CD14-positive monocyte (primary cell): ENCODE results near the gene SPACA5B. TPM values are rescaled to one million over a fixed set of nuclear protein-coding genes. Genes with fewer than 3 reads are reported as not detected.
"Not testable (repeated sequence)": the region's sequence is repeated elsewhere in the genome, so short reads cannot be mapped to it uniquely, and the experiment has no call there.

Experiments used
- DNase-seq, 3 donors: peaks; one replicate each; pipeline ENCODE4 v3.0.0-alpha.2; 2011 to 2022
- H2AFZ ChIP-seq: 2 replicates; pipeline ENCODE4 v1.6.0; 2012; ENCODE audit warnings: mild to moderate bottlenecking, low read depth, low read length, inconsistent platforms; ENCODE audit not compliant: insufficient read depth, poor library complexity, severe bottlenecking
- H3K27ac ChIP-seq, 2 donors: 1 replicate in 1 of 2; 2 replicates in 1 of 2; pipeline ENCODE4 v1.5.1; 2012 to 2013; ENCODE audit warnings: low read length in 2 of 2, control low read depth in 1 of 2, inconsistent platforms in 1 of 2, low read depth in 1 of 2, mild to moderate bottlenecking in 1 of 2
- H3K27me3 ChIP-seq, 2 donors: one replicate each; pipeline versions ENCODE4 v1.6.0 to v1.6.1; 2011 to 2013; ENCODE audit warnings: low read length in 2 of 2; ENCODE audit not compliant: control insufficient read depth in 2 of 2, insufficient read depth in 2 of 2
- H3K36me3 ChIP-seq, 2 donors: replicated peaks in 1 of 2; 1 replicate in 1 of 2; 2 replicates in 1 of 2; pipeline versions ENCODE4 v1.5.1 to v1.6.1; 2012 to 2013; ENCODE audit warnings: low read length in 2 of 2, control low read depth in 1 of 2, inconsistent platforms in 1 of 2, mild to moderate bottlenecking in 1 of 2; ENCODE audit not compliant: insufficient read depth in 2 of 2, control insufficient read depth in 1 of 2
- H3K4me1 ChIP-seq, 2 donors: 1 replicate in 1 of 2; 2 replicates in 1 of 2; pipeline versions ENCODE4 v1.5.1 to v1.6.1; 2012 to 2013; ENCODE audit warnings: low read length in 2 of 2, control low read depth in 1 of 2, inconsistent platforms in 1 of 2, mild to moderate bottlenecking in 1 of 2, moderate library complexity in 1 of 2; ENCODE audit not compliant: insufficient read depth in 2 of 2, control insufficient read depth in 1 of 2
- H3K4me2 ChIP-seq: replicated peaks from 2 replicates; pipeline ENCODE3; 2012; ENCODE audit warnings: low read length, moderate library complexity, mild to moderate bottlenecking; ENCODE audit not compliant: poor library complexity, severe bottlenecking; ENCODE audit errors: extremely low read depth
- H3K4me3 ChIP-seq, 3 experiments: fragments of 200-600 bp in 1 of 3; sonication (generic) in 1 of 3; replicated peaks in 1 of 3; 1 replicate in 2 of 3; 2 replicates in 1 of 3; pipeline ENCODE4 v1.5.1; 2011 to 2013; ENCODE audit warnings: low read length in 3 of 3, mild to moderate bottlenecking in 3 of 3, control low read depth in 2 of 3, low read depth in 2 of 3, inconsistent platforms in 1 of 3, moderate library complexity in 1 of 3
- H3K79me2 ChIP-seq: 2 replicates; pipeline ENCODE4 v1.6.0; 2012; ENCODE audit warnings: mild to moderate bottlenecking, control low read depth, inconsistent platforms, low read length, moderate library complexity; ENCODE audit not compliant: insufficient read depth
- H3K9ac ChIP-seq: 2 replicates; pipeline ENCODE4 v1.6.0; 2017; ENCODE audit warnings: low read length, mild to moderate bottlenecking; ENCODE audit not compliant: insufficient read depth, poor library complexity, severe bottlenecking
- H3K9me3 ChIP-seq, 2 donors: replicated peaks in 1 of 2; 1 replicate in 1 of 2; 2 replicates in 1 of 2; pipeline versions ENCODE4 v1.5.1 to v1.6.1; 2012 to 2013; ENCODE audit warnings: low read length in 2 of 2, control low read depth in 1 of 2; ENCODE audit not compliant: control insufficient read depth in 1 of 2, insufficient read depth in 1 of 2
- H4K20me1 ChIP-seq: 2 replicates; pipeline ENCODE4 v1.6.0; 2012; ENCODE audit warnings: mild to moderate bottlenecking, low read length, control low read depth, moderate library complexity; ENCODE audit not compliant: insufficient read depth
- H3K27ac Mint-ChIP-seq, 7 donors: one replicate each; pipeline ENCODE4 v1.8.0; 2020; ENCODE audit warnings: mild to moderate bottlenecking in 7 of 7, mixed read lengths in 7 of 7, moderate library complexity in 6 of 7, inconsistent platforms in 2 of 7
- H3K27me3 Mint-ChIP-seq, 3 donors: one replicate each; pipeline ENCODE4 v1.8.0; 2021 to 2022; ENCODE audit warnings: low read depth in 3 of 3, mild to moderate bottlenecking in 3 of 3, mixed read lengths in 3 of 3, moderate library complexity in 3 of 3, inconsistent platforms in 1 of 3
- H3K36me3 Mint-ChIP-seq, 2 donors: one replicate each; pipeline ENCODE4 v1.8.0; 2020; ENCODE audit warnings: mixed read lengths in 2 of 2, inconsistent platforms in 1 of 2, mild to moderate bottlenecking in 1 of 2
- H3K4me1 Mint-ChIP-seq: one replicate; pipeline ENCODE4 v1.8.0; 2020; ENCODE audit warnings: mild to moderate bottlenecking, mixed read lengths
- H3K4me3 Mint-ChIP-seq, 2 donors: one replicate each; pipeline ENCODE4 v1.8.0; 2020; ENCODE audit warnings: mild to moderate bottlenecking in 2 of 2, mixed read lengths in 2 of 2, moderate library complexity in 1 of 2
- H3K9me3 Mint-ChIP-seq, 7 donors: one replicate each; pipeline ENCODE4 v1.8.0; 2020 to 2022; ENCODE audit warnings: mixed read lengths in 7 of 7, mild to moderate bottlenecking in 6 of 7, moderate library complexity in 6 of 7, inconsistent platforms in 2 of 7
- WGBS: methylation state at CpG from one replicate; pipeline ENCODE4 v1.1.5; 2013; ENCODE audit warnings: missing lambda C conversion rate; ENCODE audit not compliant: insufficient coverage; 5-methylcytosine and 5-hydroxymethylcytosine counted together
- intact Hi-C, 2 donors: fragments of 100-400 bp; cut with micrococcal nuclease; formaldehyde crosslinking; loops; one replicate each; pipeline versions ENCODE4 v1.15.0 to v1.15.1; 2023
- polyA plus RNA-seq, 3 donors: library from polyadenylated mRNA; depleted of rRNA in 1 of 3; unstranded in 2 of 3; stranded (reverse) in 1 of 3; fragments of 300-500 nt in 2 of 3; fragments of >200 nt in 1 of 3; fragmentation: Illumina TruSeq in 2 of 3; gene quantifications; 1 replicate in 2 of 3; 2 replicates in 1 of 3; pipeline ENCODE4 v1.2.3, GENCODE V29; 2012 to 2021
- TF ChIP-seq, protein P1 (sequence below): fragments of 200-600 bp; IDR thresholded peaks from one replicate; pipeline ENCODE4 v1.8.0; 2022; ENCODE audit warnings: antibody characterized with exemption, mild to moderate bottlenecking

The SPACA5B gene
- polyA plus RNA-seq, 3 donors, result not detected

DNA sequence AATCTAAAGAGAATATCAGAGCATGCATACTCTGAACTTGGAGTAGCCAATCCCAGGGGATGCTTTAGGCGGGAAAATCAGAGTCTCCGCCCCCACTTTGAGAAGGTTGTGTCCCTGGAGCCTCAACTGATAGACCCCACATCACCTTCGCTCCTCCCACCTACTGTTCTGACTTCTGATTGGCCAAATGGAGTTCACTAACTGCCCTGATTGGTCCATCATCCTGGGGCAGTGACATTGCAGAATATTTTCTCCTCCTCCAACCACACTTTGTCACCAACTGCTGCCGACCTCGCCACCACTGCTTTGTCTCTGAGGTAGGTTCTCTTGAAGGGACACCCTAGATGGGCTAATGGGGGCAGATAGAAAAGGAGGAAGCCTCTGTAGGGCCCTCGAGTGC is 22.7 kb upstream of the SPACA5B start:
- Mint-ChIP-seq H3K27me3 (peaks cover 1 to 16% (median 2%) of the 10 kb centered on the region in 3 donors), H3K9me3 (peaks cover 0 to 9% (median 0%) of the 10 kb centered on the region in 7 donors), H3K4me3 (no peak overlapping the region), H3K27ac (no peak overlapping the region), H3K4me1 (peaks cover 4% of the 10 kb centered on the region), H3K36me3 (no peaks in the 10 kb centered on the region)
- DNase-seq, result no peak
- no peak overlapping the region for H3K4me2 ChIP-seq
- H3K79me2 ChIP-seq, result no peaks in the 10 kb centered on the region
- no peak overlapping the region for H3K27ac ChIP-seq
- no peak overlapping the region for H3K4me3 ChIP-seq
- H3K27me3 ChIP-seq, result no peaks in the 10 kb centered on the region
- TF ChIP-seq, protein P1, sequence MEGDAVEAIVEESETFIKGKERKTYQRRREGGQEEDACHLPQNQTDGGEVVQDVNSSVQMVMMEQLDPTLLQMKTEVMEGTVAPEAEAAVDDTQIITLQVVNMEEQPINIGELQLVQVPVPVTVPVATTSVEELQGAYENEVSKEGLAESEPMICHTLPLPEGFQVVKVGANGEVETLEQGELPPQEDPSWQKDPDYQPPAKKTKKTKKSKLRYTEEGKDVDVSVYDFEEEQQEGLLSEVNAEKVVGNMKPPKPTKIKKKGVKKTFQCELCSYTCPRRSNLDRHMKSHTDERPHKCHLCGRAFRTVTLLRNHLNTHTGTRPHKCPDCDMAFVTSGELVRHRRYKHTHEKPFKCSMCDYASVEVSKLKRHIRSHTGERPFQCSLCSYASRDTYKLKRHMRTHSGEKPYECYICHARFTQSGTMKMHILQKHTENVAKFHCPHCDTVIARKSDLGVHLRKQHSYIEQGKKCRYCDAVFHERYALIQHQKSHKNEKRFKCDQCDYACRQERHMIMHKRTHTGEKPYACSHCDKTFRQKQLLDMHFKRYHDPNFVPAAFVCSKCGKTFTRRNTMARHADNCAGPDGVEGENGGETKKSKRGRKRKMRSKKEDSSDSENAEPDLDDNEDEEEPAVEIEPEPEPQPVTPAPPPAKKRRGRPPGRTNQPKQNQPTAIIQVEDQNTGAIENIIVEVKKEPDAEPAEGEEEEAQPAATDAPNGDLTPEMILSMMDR, result no peak
- WGBS, result no CpG with 5 or more reads among the region's 6 CpGs
- H2AFZ ChIP-seq, result no peak overlapping the region
- H3K9ac ChIP-seq, result no peak overlapping the region
- intact Hi-C loops, result no loop called here
- H3K36me3 ChIP-seq, result no peaks in the 10 kb centered on the region
- H3K9me3 ChIP-seq, result no peaks in the 10 kb centered on the region
- H4K20me1 ChIP-seq, result no peaks in the 10 kb centered on the region
- H3K4me1 ChIP-seq, result no peaks in the 10 kb centered on the region

DNA sequence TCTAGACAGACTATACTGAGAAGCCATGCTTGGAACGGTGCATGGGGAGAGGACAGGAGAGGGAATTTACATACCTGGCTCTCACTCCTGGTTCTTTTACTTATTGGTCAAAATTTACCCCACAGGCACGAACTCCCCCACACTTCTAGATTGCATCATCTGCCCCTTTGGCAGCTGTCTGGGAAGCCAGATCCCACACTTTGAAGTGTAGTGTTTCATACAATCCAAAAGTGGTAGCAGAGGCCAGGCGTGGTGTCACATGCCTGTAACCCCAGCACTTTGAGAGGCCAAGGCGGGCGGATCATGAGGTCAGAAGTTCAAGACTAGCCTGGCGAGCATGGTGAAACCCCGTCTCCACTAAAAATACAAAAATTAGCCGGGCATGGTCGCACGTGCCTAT is 5.1 kb upstream of the SPACA5B start:
- H3K9me3 Mint-ChIP-seq, result not testable (repeated sequence)

DNA sequence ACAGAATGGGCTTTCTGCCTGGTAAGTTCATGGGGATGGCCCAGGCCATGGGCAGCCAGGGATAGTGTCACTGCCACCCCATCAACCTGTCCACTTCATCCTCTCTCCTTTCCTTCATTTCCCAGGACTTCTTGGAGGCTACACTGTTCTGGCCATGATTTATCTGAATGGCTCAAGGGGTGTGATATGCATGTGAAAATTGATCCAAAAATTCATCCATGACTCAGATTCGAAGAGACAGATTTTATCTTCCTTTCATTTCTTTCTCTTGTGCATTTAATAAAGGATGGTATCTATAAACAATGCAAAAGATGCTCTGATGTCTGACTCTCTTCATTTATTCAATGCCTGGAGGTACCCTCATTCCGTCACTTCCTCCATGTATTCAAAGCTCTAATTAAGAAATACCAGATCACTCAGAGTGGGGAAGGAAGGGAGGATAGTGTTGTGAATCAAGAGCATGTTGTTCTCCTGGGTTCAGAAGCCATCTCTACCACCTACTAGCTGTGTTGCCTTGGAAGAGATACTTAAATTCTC is 1.9 kb downstream of the SPACA5B start:
- DNase-seq, H3K27ac Mint-ChIP-seq, H3K36me3 ChIP-seq, H3K36me3 Mint-ChIP-seq, H3K4me3 Mint-ChIP-seq, H3K4me3 ChIP-seq, H4K20me1 ChIP-seq, H3K9me3 Mint-ChIP-seq, H3K4me1 ChIP-seq, H3K4me1 Mint-ChIP-seq, H3K9me3 ChIP-seq, H3K27me3 Mint-ChIP-seq, H3K4me2 ChIP-seq, H3K27ac ChIP-seq, H3K27me3 ChIP-seq, H3K9ac ChIP-seq, H3K79me2 ChIP-seq, H2AFZ ChIP-seq, intact Hi-C loops: not testable (repeated sequence)
- WGBS, result no CpG with 5 or more reads among the region's 2 CpGs

More for the DNA sequence above, 5.1 kb upstream of the SPACA5B start:
- H2AFZ ChIP-seq, H3K79me2 ChIP-seq, H3K4me3 Mint-ChIP-seq, H3K4me1 Mint-ChIP-seq, H3K4me1 ChIP-seq, intact Hi-C loops, H3K27me3 Mint-ChIP-seq, H3K27ac ChIP-seq, H3K27me3 ChIP-seq, H3K36me3 ChIP-seq, DNase-seq, H3K4me2 ChIP-seq, H3K36me3 Mint-ChIP-seq, H3K9ac ChIP-seq, H4K20me1 ChIP-seq, H3K9me3 ChIP-seq, H3K27ac Mint-ChIP-seq, H3K4me3 ChIP-seq: not testable (repeated sequence)
- WGBS, result 86% methylated on average over 6 of the region's 10 CpGs

DNA sequence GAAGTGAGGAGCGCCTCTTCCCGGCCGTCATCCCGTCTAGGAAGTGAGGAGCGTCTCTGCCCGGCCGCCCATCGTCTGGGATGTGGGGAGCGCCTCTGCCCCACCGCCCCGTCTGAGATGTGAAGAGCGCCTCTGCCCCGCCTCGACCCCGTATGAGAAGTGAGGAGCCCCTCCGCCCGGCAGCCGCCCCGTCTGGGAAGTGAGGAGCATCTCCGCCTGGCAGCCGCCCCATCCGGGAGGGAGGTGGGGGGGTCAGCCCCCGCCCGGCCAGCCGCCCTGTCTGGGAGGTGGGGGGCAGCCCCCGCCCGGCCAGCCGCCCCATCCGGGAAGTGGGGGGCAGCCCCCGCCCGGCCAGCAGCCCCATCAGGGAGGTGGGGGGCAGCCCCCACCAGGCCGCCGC is 8.7 kb downstream of the SPACA5B start:
- H3K4me3 Mint-ChIP-seq, H3K36me3 Mint-ChIP-seq, H3K4me3 ChIP-seq, H3K27me3 Mint-ChIP-seq, H3K4me1 Mint-ChIP-seq, intact Hi-C loops, H2AFZ ChIP-seq, H3K4me1 ChIP-seq, H3K27ac ChIP-seq, DNase-seq, H3K27ac Mint-ChIP-seq, H3K4me2 ChIP-seq, H3K27me3 ChIP-seq, H3K9me3 ChIP-seq, H3K79me2 ChIP-seq, H4K20me1 ChIP-seq, H3K36me3 ChIP-seq, H3K9ac ChIP-seq: not testable (repeated sequence)
- WGBS, result no CpG with 5 or more reads among the region's 33 CpGs
- peaks cover 0 to 17% (median 5%) of the 10 kb centered on the region in 7 donors for H3K9me3 Mint-ChIP-seq
